SU-DHL-6 (cell line): ENCODE results near the gene BICC1.

Experiments used
- H2AFZ ChIP-seq: fragments of 200-600 bp; sonication (generic); 2 replicates; pipeline ENCODE4 v1.6.1; 2014; ENCODE audit warnings: low read depth, mild to moderate bottlenecking, moderate library complexity, mixed read lengths, antibody characterized with exemption, low read length; ENCODE audit not compliant: severe bottlenecking
- H3F3A ChIP-seq: fragments of 200-600 bp; shearing (Covaris generic); 2 replicates; pipeline ENCODE4 v1.6.0; 2016; ENCODE audit warnings: antibody characterized with exemption, mild to moderate bottlenecking; ENCODE audit not compliant: insufficient read depth
- H3K27ac ChIP-seq: fragments of 200-600 bp; sonication (generic); 2 replicates; pipeline ENCODE4 v1.5.1; 2016; ENCODE audit warnings: low read depth, mild to moderate bottlenecking, low read length, moderate library complexity, mixed read lengths
- H3K27me3 ChIP-seq: fragments of 200-600 bp; sonication (generic), shearing (Covaris generic); 2 replicates; pipeline ENCODE4 v1.6.0; 2014; ENCODE audit warnings: mild to moderate bottlenecking, low read length
- H3K36me3 ChIP-seq: fragments of 200-600 bp; sonication (generic); 2 replicates; pipeline ENCODE4 v1.6.1; 2014; ENCODE audit warnings: mild to moderate bottlenecking, low read length, mixed read lengths
- H3K4me2 ChIP-seq: fragments of 300-600, 200-600 bp; shearing (Covaris generic), sonication (generic); 2 replicates; pipeline ENCODE4 v1.6.0; 2014; ENCODE audit warnings: low read length, low read depth, mild to moderate bottlenecking; ENCODE audit not compliant: poor library complexity, severe bottlenecking
- H3K4me3 ChIP-seq: fragments of 200-600 bp; sonication (generic); 2 replicates; pipeline ENCODE4 v1.5.1; 2014; ENCODE audit warnings: antibody characterized with exemption, low read length, mild to moderate bottlenecking, mixed read lengths; ENCODE audit not compliant: insufficient read depth, poor library complexity, severe bottlenecking
- H3K79me2 ChIP-seq: fragments of 200-600 bp; sonication (generic); 2 replicates; pipeline ENCODE4 v1.6.1; 2014; ENCODE audit warnings: mild to moderate bottlenecking, low read length, moderate library complexity; ENCODE audit not compliant: insufficient read depth
- H3K9ac ChIP-seq: fragments of 200-600 bp; sonication (generic); 2 replicates; pipeline ENCODE4 v1.7.0; 2014; ENCODE audit warnings: mild to moderate bottlenecking, low read length
- H3K9me2 ChIP-seq: fragments of 200-600 bp; sonication (generic); replicated peaks from 2 replicates; pipeline ENCODE4 v1.6.1; 2014; ENCODE audit warnings: low read length; ENCODE audit not compliant: insufficient read depth
- H3K9me3 ChIP-seq: fragments of 200-600 bp; sonication (generic); 2 replicates; pipeline ENCODE4 v1.6.1; 2014; ENCODE audit warnings: low read length, mixed read lengths; ENCODE audit not compliant: insufficient read depth
- H4K20me1 ChIP-seq: fragments of 200-600 bp; sonication (generic); 2 replicates; pipeline ENCODE4 v1.6.1; 2014; ENCODE audit warnings: low read depth, mild to moderate bottlenecking, antibody characterized with exemption, low read length, moderate library complexity, mixed read lengths
- EZH2phosphoT487 ChIP-seq: fragments of 200-600 bp; sonication (generic), shearing (Covaris generic); conservative IDR thresholded peaks from 2 replicates; pipeline ENCODE4 v1.6.1; 2018; ENCODE audit warnings: mild to moderate bottlenecking, antibody characterized with exemption, low read length, moderate library complexity, mixed read lengths
- TF ChIP-seq, protein P1 (sequence below): fragments of 200-600 bp; sonication (generic); IDR thresholded peaks from one replicate; pipeline ENCODE4 v1.5.1; 2017; ENCODE audit warnings: antibody characterized with exemption, mild to moderate bottlenecking, low read length, moderate library complexity; ENCODE audit not compliant: insufficient read depth, poor library complexity, severe bottlenecking

BICC1 gene

DNA sequence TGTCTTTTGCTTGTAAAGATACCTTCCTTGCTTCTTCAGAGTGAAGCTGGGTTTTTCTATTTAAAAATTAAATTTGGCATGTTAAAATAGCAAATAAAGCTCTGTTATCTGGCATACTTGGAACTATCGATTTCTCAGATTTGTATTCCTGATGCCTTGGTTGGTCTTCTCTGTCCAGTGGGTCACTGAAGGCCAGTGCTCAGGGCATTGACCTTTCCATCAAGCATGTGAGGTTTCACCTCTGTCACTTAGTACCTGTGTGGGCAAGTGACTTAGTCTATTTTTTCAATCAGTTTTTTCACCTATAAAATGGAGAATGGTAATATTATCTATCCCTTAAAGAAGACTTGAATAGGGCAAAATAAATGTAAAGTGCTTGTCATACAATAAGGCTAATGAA is 311.3 kb downstream of the BICC1 start:
- no peaks in the 10 kb centered on the region for H3F3A ChIP-seq
- H3K79me2 ChIP-seq = no peaks in the 10 kb centered on the region
- no peak overlapping the region for H3K4me3 ChIP-seq
- no peaks in the 10 kb centered on the region for H3K9me3 ChIP-seq
- H3K36me3 ChIP-seq = no peaks in the 10 kb centered on the region
- no peak overlapping the region for H3K9ac ChIP-seq
- no peak overlapping the region for H3K4me2 ChIP-seq
- H4K20me1 ChIP-seq = no peaks in the 10 kb centered on the region
- H2AFZ ChIP-seq = no peak overlapping the region
- no peaks in the 10 kb centered on the region for H3K9me2 ChIP-seq
- TF ChIP-seq, protein P1, sequence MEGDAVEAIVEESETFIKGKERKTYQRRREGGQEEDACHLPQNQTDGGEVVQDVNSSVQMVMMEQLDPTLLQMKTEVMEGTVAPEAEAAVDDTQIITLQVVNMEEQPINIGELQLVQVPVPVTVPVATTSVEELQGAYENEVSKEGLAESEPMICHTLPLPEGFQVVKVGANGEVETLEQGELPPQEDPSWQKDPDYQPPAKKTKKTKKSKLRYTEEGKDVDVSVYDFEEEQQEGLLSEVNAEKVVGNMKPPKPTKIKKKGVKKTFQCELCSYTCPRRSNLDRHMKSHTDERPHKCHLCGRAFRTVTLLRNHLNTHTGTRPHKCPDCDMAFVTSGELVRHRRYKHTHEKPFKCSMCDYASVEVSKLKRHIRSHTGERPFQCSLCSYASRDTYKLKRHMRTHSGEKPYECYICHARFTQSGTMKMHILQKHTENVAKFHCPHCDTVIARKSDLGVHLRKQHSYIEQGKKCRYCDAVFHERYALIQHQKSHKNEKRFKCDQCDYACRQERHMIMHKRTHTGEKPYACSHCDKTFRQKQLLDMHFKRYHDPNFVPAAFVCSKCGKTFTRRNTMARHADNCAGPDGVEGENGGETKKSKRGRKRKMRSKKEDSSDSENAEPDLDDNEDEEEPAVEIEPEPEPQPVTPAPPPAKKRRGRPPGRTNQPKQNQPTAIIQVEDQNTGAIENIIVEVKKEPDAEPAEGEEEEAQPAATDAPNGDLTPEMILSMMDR = no peak
- no peak for TF ChIP-seq EZH2phosphoT487
- H3K27me3 ChIP-seq = no peaks in the 10 kb centered on the region
- H3K27ac ChIP-seq = no peak overlapping the region

GRCh38 chr10:58824396-58824795 is 311.7 kb downstream of the BICC1 start:
- H3K9me3 ChIP-seq = no peaks in the 10 kb centered on the region
- H3K4me2 ChIP-seq = no peak overlapping the region
- H4K20me1 ChIP-seq = no peaks in the 10 kb centered on the region
- no peak overlapping the region for H3K27ac ChIP-seq
- no peaks in the 10 kb centered on the region for H3K27me3 ChIP-seq
- TF ChIP-seq, protein P1 = no peak
- TF ChIP-seq EZH2phosphoT487 = no peak
- H3K4me3 ChIP-seq = no peak overlapping the region
- H3K79me2 ChIP-seq = no peaks in the 10 kb centered on the region
- no peak overlapping the region for H2AFZ ChIP-seq
- no peaks in the 10 kb centered on the region for H3K36me3 ChIP-seq
- no peaks in the 10 kb centered on the region for H3F3A ChIP-seq
- no peak overlapping the region for H3K9ac ChIP-seq
- H3K9me2 ChIP-seq = no peaks in the 10 kb centered on the region

- Histone ChIP-seq H3K4me2 (no peak overlapping the region), H3K9ac (no peak overlapping the region), H3K27ac (no peak overlapping the region), H3K79me2 (no peaks in the 10 kb centered on the region), H3K27me3 (no peaks in the 10 kb centered on the region), H3F3A (no peaks in the 10 kb centered on the region), H2AFZ (no peak overlapping the region), H3K4me3 (no peak overlapping the region), H3K9me3 (no peaks in the 10 kb centered on the region), H3K9me2 (no peaks in the 10 kb centered on the region), H4K20me1 (no peaks in the 10 kb centered on the region), H3K36me3 (no peaks in the 10 kb centered on the region)
- TF ChIP-seq, protein P1 = no peak
- TF ChIP-seq EZH2phosphoT487 = no peak
These were observed 314.0 kb downstream of the BICC1 start for GRCh38 chr10:58826694-58827093.
